Progenitor cell of endocrine pancreas (in vitro differentiated cells): ENCODE results near the gene LPO. TPM values are rescaled to one million over a fixed set of nuclear protein-coding genes. Genes with fewer than 3 reads are reported as not detected.

Experiments used
- DNase-seq: peaks from one replicate; pipeline ENCODE4 v3.0.0; 2021; ENCODE audit warnings: low spot score; ENCODE audit not compliant: unreplicated experiment
- H3K27ac Mint-ChIP-seq: 2 replicates; pipeline ENCODE4 v1.8.0; 2021; ENCODE audit warnings: mild to moderate bottlenecking, moderate library complexity, mixed read lengths
- H3K27me3 Mint-ChIP-seq: 2 replicates; pipeline ENCODE4 v1.8.0; 2021; ENCODE audit warnings: mixed read lengths
- H3K36me3 Mint-ChIP-seq: 2 replicates; pipeline ENCODE4 v1.8.0; 2022; ENCODE audit warnings: mixed read lengths; ENCODE audit not compliant: insufficient read depth
- H3K4me1 Mint-ChIP-seq: 2 replicates; pipeline ENCODE4 v1.8.0; 2021; ENCODE audit warnings: low read depth, mixed read lengths
- H3K4me3 Mint-ChIP-seq: 2 replicates; pipeline ENCODE4 v1.8.0; 2021; ENCODE audit warnings: low read depth, mild to moderate bottlenecking, moderate library complexity, mixed read lengths
- H3K9me3 Mint-ChIP-seq: 2 replicates; pipeline ENCODE4 v1.8.0; 2021; ENCODE audit warnings: low read depth, mixed read lengths
- total RNA-seq: library from RNA; stranded (reverse); gene quantifications from 2 replicates; pipeline ENCODE4 v1.2.1, GENCODE V29; 2021
- TF ChIP-seq, protein P1 (sequence below): fragments of 200-600 bp; sonication (generic); IDR thresholded peaks from one replicate; pipeline ENCODE4 v1.5.0; 2021; ENCODE audit warnings: antibody characterized with exemption, mild to moderate bottlenecking; ENCODE audit not compliant: unreplicated experiment

The LPO gene
- total RNA-seq, 1 donor from 2014 or later, result not detected

GRCh38 chr17:58265271-58265670 is 26.9 kb downstream of the LPO start:
- Mint-ChIP-seq H3K36me3 (no peaks in the 10 kb centered on the region), H3K9me3 (peaks cover 6% of the 10 kb centered on the region), H3K4me3 (no peak overlapping the region), H3K4me1 (no peaks in the 10 kb centered on the region), H3K27me3 (peaks cover 56% of the 10 kb centered on the region), H3K27ac (no peak overlapping the region)
- DNase-seq, result no peak
- TF ChIP-seq, protein P1, sequence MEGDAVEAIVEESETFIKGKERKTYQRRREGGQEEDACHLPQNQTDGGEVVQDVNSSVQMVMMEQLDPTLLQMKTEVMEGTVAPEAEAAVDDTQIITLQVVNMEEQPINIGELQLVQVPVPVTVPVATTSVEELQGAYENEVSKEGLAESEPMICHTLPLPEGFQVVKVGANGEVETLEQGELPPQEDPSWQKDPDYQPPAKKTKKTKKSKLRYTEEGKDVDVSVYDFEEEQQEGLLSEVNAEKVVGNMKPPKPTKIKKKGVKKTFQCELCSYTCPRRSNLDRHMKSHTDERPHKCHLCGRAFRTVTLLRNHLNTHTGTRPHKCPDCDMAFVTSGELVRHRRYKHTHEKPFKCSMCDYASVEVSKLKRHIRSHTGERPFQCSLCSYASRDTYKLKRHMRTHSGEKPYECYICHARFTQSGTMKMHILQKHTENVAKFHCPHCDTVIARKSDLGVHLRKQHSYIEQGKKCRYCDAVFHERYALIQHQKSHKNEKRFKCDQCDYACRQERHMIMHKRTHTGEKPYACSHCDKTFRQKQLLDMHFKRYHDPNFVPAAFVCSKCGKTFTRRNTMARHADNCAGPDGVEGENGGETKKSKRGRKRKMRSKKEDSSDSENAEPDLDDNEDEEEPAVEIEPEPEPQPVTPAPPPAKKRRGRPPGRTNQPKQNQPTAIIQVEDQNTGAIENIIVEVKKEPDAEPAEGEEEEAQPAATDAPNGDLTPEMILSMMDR, result no peak

DNA sequence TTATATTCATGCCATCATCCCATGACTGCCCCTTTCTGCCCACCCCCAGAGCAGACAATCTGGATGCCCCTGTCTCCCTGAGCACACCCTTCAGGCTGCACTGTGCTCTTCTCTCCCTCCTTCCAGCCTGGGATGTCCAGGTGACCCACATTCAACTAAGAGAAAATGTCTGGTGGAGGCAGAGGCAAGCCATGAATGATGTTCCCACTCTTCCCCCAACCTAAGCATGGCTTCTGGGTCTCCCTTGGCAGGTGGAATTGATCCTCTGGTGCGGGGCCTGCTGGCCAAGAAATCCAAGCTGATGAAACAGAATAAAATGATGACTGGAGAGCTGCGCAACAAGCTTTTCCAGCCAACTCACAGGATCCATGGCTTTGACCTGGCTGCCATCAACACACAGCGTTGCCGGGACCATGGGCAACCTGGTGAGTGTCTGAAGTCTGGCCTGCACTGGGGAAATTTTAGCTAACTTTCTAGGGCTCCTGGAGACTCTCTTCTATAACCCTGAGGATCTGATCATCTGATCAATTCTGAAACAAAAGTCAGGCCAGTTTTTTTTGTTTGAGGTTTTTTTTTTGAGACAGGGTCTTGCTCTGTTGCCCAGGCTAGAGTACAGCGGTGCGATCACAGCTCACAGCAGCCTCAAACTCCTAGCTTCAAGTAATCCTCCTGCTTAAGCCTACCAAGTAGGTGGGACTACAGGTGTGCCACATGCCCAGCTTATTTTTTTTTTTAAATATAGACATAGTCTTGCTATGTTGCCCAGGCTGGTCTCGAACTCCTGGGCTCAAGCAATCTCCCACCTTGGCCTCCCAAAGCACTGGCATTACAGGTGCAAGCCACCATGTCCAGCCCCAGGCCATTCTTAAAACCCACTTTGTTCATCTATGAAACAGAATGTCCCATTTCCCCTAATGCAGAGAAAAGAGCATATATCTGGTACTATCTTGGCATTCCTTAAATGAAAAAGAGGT is 27.8 kb downstream of the LPO start:
- H3K36me3 Mint-ChIP-seq, result no peaks in the 10 kb centered on the region
- H3K4me3 Mint-ChIP-seq, result no peak overlapping the region
- TF ChIP-seq, protein P1, result no peak
- H3K4me1 Mint-ChIP-seq, result no peaks in the 10 kb centered on the region
- no peak for DNase-seq
- H3K27me3 Mint-ChIP-seq, result peaks cover 50% of the 10 kb centered on the region
- H3K27ac Mint-ChIP-seq, result no peak overlapping the region
- H3K9me3 Mint-ChIP-seq, result peaks cover under 1% of the 10 kb centered on the region

- no peak overlapping the region for H3K4me3 Mint-ChIP-seq
- H3K27ac Mint-ChIP-seq, result no peak overlapping the region
- peaks cover 36% of the 10 kb centered on the region for H3K27me3 Mint-ChIP-seq
- no peaks in the 10 kb centered on the region for H3K4me1 Mint-ChIP-seq
- H3K36me3 Mint-ChIP-seq, result no peaks in the 10 kb centered on the region
- H3K9me3 Mint-ChIP-seq, result no peaks in the 10 kb centered on the region
- TF ChIP-seq, protein P1, result no peak
- DNase-seq, result no peak
These were observed 29.3 kb downstream of the LPO start for GRCh38 chr17:58267347-58268324.

DNA sequence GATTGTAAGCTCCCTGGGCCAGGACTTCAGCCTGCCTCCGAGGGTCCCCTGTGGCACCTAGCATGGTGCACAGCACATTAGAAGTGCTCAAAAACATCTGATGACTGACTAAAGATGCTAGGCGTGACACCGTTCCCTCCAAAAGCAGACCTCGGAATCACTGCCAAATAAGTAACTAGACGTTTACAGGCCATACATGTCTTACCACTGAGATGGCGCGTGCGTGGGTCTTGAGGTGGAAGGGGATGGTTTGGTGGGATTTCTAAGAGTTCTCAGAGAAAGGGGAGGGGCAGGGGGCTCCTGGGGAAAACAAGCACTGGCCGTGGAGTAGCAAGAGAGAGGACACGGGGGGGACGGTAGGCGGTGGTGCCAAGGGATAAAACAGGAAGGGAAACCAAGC is 29.9 kb downstream of the LPO start:
- Mint-ChIP-seq H3K9me3 (no peaks in the 10 kb centered on the region), H3K4me1 (no peaks in the 10 kb centered on the region), H3K36me3 (no peaks in the 10 kb centered on the region), H3K4me3 (no peak overlapping the region), H3K27me3 (peaks cover 29% of the 10 kb centered on the region), H3K27ac (no peak overlapping the region)
- TF ChIP-seq, protein P1, result no peak
- no peak for DNase-seq
